HCT116 (cell line): ENCODE results near the gene PEX10. TPM values are rescaled to one million over a fixed set of nuclear protein-coding genes. Genes with fewer than 3 reads are reported as not detected.
"Not testable (repeated sequence)": the region's sequence is repeated elsewhere in the genome, so short reads cannot be mapped to it uniquely, and the experiment has no call there.

Experiments
- ATAC-seq: fragments of 200-7000 bp; cut with Tn5 transposase; 2 replicates; pipeline ENCODE4 v1.9.1; 2020; ENCODE audit warnings: mild to moderate bottlenecking, moderate library complexity
- BruUV-seq: library from RNA; stranded (reverse); fragments of 400-500 nt; replicated peaks from 2 replicates; lab custom pipeline; 2021; lab: Mats Ljungman, UMichigan
- CTCF ChIA-PET: fragments of 300-600 bp; sonication (Branson Sonifier 250); formaldehyde crosslinking; loops from one replicate; lab custom pipeline; 2021; ENCODE audit warnings: antibody characterized with exemption; lab: Charles Lee
- POLR2A ChIA-PET: fragments of 300-600, 350-600 bp; sonication (Branson Sonifier 250); formaldehyde crosslinking; loops from one replicate; lab custom pipeline; 2021; ENCODE audit warnings: antibody characterized with exemption; lab: Charles Lee
- RAD21 ChIA-PET, 2 experiments: fragments of 300-600 bp; sonication (Branson Sonifier 250); formaldehyde crosslinking; loops; one replicate each; lab custom pipeline; 2023; ENCODE audit warnings: low total read pairs in 2 of 2; ENCODE audit not compliant: uncharacterized antibody in 2 of 2, unreplicated experiment in 2 of 2, low non-redundant PET in 1 of 2; lab: Charles Lee
- DNase-seq: peaks from one replicate; pipeline ENCODE4 v3.0.0-alpha.2; 2010; ENCODE audit warnings: low read depth, low spot score
- H2AFZ ChIP-seq: fragments of 200-600 bp; shearing (Covaris generic), sonication (generic); 2 replicates; pipeline ENCODE4 v1.6.1; 2017; ENCODE audit warnings: low read depth, mixed run types, mixed read lengths, antibody characterized with exemption, low read length; ENCODE audit not compliant: poor library complexity, severe bottlenecking
- H3K27ac ChIP-seq: 2 replicates; pipeline ENCODE4 v1.5.1; 2012; ENCODE audit warnings: low read depth, low read length
- H3K27me3 ChIP-seq: fragments of 200-600 bp; sonication (generic); 2 replicates; pipeline ENCODE4 v1.6.1; 2016; ENCODE audit warnings: mixed run types, low read length, mixed read lengths; ENCODE audit not compliant: insufficient read depth
- H3K36me3 ChIP-seq, 2 experiments: fragments of 200-500 bp in 1 of 2; fragments of 200-600 bp in 1 of 2; sonication (Bioruptor generic) in 1 of 2; sonication (generic) in 1 of 2; 2 replicates each; pipeline versions ENCODE4 v1.5.1 to v1.6.1; 2014 to 2016; ENCODE audit warnings: low read length in 2 of 2, inconsistent platforms in 1 of 2, mixed read lengths in 1 of 2, mixed run types in 1 of 2; ENCODE audit not compliant: insufficient read depth in 2 of 2, control insufficient read depth in 1 of 2
- H3K4me1 ChIP-seq, 2 experiments: fragments of 200-600 bp in 1 of 2; sonication (generic) in 1 of 2; 2 replicates each; pipeline versions ENCODE4 v1.5.1 to v1.6.1; 2012 to 2017; ENCODE audit warnings: low read length in 2 of 2, inconsistent platforms in 1 of 2, mild to moderate bottlenecking in 1 of 2, mixed read lengths in 1 of 2, mixed run types in 1 of 2, moderate library complexity in 1 of 2; ENCODE audit not compliant: insufficient read depth in 2 of 2, control insufficient read depth in 1 of 2
- H3K4me2 ChIP-seq: fragments of 200-600 bp; sonication (generic); 2 replicates; pipeline ENCODE4 v1.6.1; 2017; ENCODE audit warnings: mixed run types, low read length, mixed read lengths
- H3K4me3 ChIP-seq, 2 experiments: fragments of 200-600 bp in 1 of 2; sonication (generic) in 1 of 2; replicated peaks in 1 of 2; 2 replicates each; pipeline ENCODE4 v1.5.1; 2011 to 2016; ENCODE audit warnings: low read length in 2 of 2, control low read depth in 1 of 2, low read depth in 1 of 2, mild to moderate bottlenecking in 1 of 2, mixed read lengths in 1 of 2, mixed run types in 1 of 2
- H3K79me2 ChIP-seq: fragments of 200-600 bp; sonication (generic); 2 replicates; pipeline ENCODE4 v1.6.1; 2017; ENCODE audit warnings: mild to moderate bottlenecking, mixed run types, low read length, moderate library complexity, mixed read lengths; ENCODE audit not compliant: insufficient read depth
- H3K9ac ChIP-seq: fragments of 200-600 bp; sonication (generic); 2 replicates; pipeline ENCODE4 v1.6.1; 2016; ENCODE audit warnings: low read length, mixed read lengths
- H3K9me2 ChIP-seq: fragments of 200-600 bp; sonication (generic), shearing (Covaris generic); 2 replicates; pipeline ENCODE4 v1.6.1; 2017; ENCODE audit warnings: mixed run types, mild to moderate bottlenecking, moderate library complexity; ENCODE audit not compliant: insufficient read depth
- H3K9me3 ChIP-seq, 2 experiments: fragments of 200-500 bp in 1 of 2; fragments of 200-600 bp in 1 of 2; sonication (Bioruptor generic) in 1 of 2; sonication (generic) in 1 of 2; 2 replicates each; pipeline ENCODE4 v1.6.1; 2014 to 2017; ENCODE audit warnings: low read length in 2 of 2, mixed read lengths in 2 of 2, inconsistent platforms in 1 of 2, low read depth in 1 of 2, mild to moderate bottlenecking in 1 of 2, mixed run types in 1 of 2, moderate library complexity in 1 of 2; ENCODE audit not compliant: control insufficient read depth in 1 of 2, insufficient read depth in 1 of 2
- H4K20me1 ChIP-seq: fragments of 200-600 bp; sonication (generic), shearing (Covaris generic); 2 replicates; pipeline ENCODE4 v1.6.1; 2017; ENCODE audit warnings: mixed run types, mild to moderate bottlenecking, moderate library complexity; ENCODE audit not compliant: insufficient read depth
- ATF3 ChIP-seq: IDR thresholded peaks from 2 replicates; pipeline ENCODE4 v1.6.1; 2012
- CBX3 ChIP-seq: IDR thresholded peaks from 2 replicates; pipeline ENCODE4 v1.6.1; 2012; ENCODE audit warnings: low read depth
- CEBPB ChIP-seq: IDR thresholded peaks from 2 replicates; pipeline ENCODE4 v1.6.1; 2012; ENCODE audit warnings: low read depth
- EGR1 ChIP-seq: IDR thresholded peaks from 2 replicates; pipeline ENCODE4 v1.6.1; 2012; ENCODE audit warnings: low read depth
- EZH2 ChIP-seq: fragments of 200-600 bp; sonication (generic); IDR thresholded peaks from 2 replicates; pipeline ENCODE4 v1.6.1; 2017; ENCODE audit warnings: antibody characterized with exemption, mixed run types
- EZH2phosphoT487 ChIP-seq: fragments of 200-600 bp; IDR thresholded peaks from 2 replicates; pipeline ENCODE4 v1.6.1; 2018; ENCODE audit warnings: antibody characterized with exemption, borderline replicate concordance
- FOSL1 ChIP-seq: IDR thresholded peaks from 2 replicates; pipeline ENCODE4 v1.6.1; 2012; ENCODE audit warnings: low read depth
- JUND ChIP-seq: IDR thresholded peaks from 2 replicates; pipeline ENCODE4 v1.6.1; 2012
- MAX ChIP-seq: IDR thresholded peaks from 2 replicates; pipeline ENCODE4 v1.6.1; 2012
- POLR2AphosphoS5 ChIP-seq: IDR thresholded peaks from 2 replicates; pipeline ENCODE4 v1.6.1; 2011; ENCODE audit warnings: mild to moderate bottlenecking, low read depth, low read length, moderate library complexity
- REST ChIP-seq: IDR thresholded peaks from 2 replicates; pipeline ENCODE4 v1.6.1; 2012; ENCODE audit warnings: low read depth
- SIN3A ChIP-seq: IDR thresholded peaks from 2 replicates; pipeline ENCODE4 v1.6.1; 2012; ENCODE audit warnings: low read depth
- SP1 ChIP-seq: IDR thresholded peaks from 2 replicates; pipeline ENCODE4 v1.6.1; 2012; ENCODE audit warnings: low read depth
- SRF ChIP-seq: IDR thresholded peaks from 2 replicates; pipeline ENCODE4 v1.6.1; 2012; ENCODE audit warnings: low read depth
- TCF7L2 ChIP-seq: IDR thresholded peaks from 2 replicates; pipeline ENCODE4 v1.7.0; 2011; ENCODE audit warnings: borderline replicate concordance, inconsistent platforms; ENCODE audit not compliant: insufficient read depth, insufficient read length; ENCODE audit errors: extremely low read depth
- YY1 ChIP-seq: IDR thresholded peaks from 2 replicates; pipeline ENCODE4 v1.6.1; 2011; ENCODE audit warnings: low read length, low read depth, moderate library complexity, mild to moderate bottlenecking; ENCODE audit not compliant: insufficient replicate concordance; ENCODE audit errors: extremely low read depth
- ZFX ChIP-seq: fragments of 450-650 bp; IDR thresholded peaks from 2 replicates; pipeline ENCODE4 v1.6.1; 2017
- intact Hi-C: fragments of 100-400 bp; cut with micrococcal nuclease; formaldehyde crosslinking; loops from 2 replicates; pipeline ENCODE4 v1.10.0; 2022
- total RNA-seq: library from RNA; stranded (reverse); gene quantifications from one replicate; pipeline ENCODE4 v1.2.1, GENCODE V29; 2021; ENCODE audit not compliant: unreplicated experiment

The PEX10 gene
- total RNA-seq, 1 experiment from 2014 or later, result 27.9 TPM

GRCh38 chr1:2441746-2442145, 29.4 kb upstream of the PEX10 start (continued):
- TF ChIP-seq TCF7L2 (no peak), ATF3 (no peak)

GRCh38 chr1:2440346-2440745, 28.0 kb upstream of the PEX10 start:
- RAD21 ChIA-PET, intact Hi-C loops, H3K4me3 ChIP-seq, BruUV-seq, H3K4me2 ChIP-seq, DNase-seq, H3K79me2 ChIP-seq, H2AFZ ChIP-seq, CTCF ChIA-PET, H3K36me3 ChIP-seq, H3K4me1 ChIP-seq, H3K9me3 ChIP-seq, H3K27me3 ChIP-seq, POLR2A ChIA-PET, ATAC-seq, H3K9ac ChIP-seq, H3K9me2 ChIP-seq, H3K27ac ChIP-seq, H4K20me1 ChIP-seq: not testable (repeated sequence)

- BruUV-seq, result no TSS peak
- no peaks in the 10 kb centered on the region for H3K9me3 ChIP-seq
- no peaks in the 10 kb centered on the region for H3K79me2 ChIP-seq
- CTCF ChIA-PET, result no interaction called here
- no peak overlapping the region for H3K4me2 ChIP-seq
- H3K4me1 ChIP-seq, result no peaks in the 10 kb centered on the region
- H3K4me3 ChIP-seq, result no peak overlapping the region
- no peaks in the 10 kb centered on the region for H3K36me3 ChIP-seq
- H4K20me1 ChIP-seq, result no peaks in the 10 kb centered on the region
- RAD21 ChIA-PET, result no interaction called here
- TF ChIP-seq MAX (no peak), ZFX (no peak), FOSL1 (no peak), CBX3 (no peak), CEBPB (no peak), EGR1 (no peak), SP1 (no peak), SIN3A (no peak), YY1 (no peak), SRF (no peak), REST (no peak), EZH2 (no peak), JUND (no peak), EZH2phosphoT487 (no peak), POLR2AphosphoS5 (no peak)
- POLR2A ChIA-PET, result no interaction called here
- H3K9ac ChIP-seq, result no peak overlapping the region
- ATAC-seq, result no peak
- H2AFZ ChIP-seq, result no peak overlapping the region
- H3K27me3 ChIP-seq, result no peaks in the 10 kb centered on the region
- DNase-seq, result no peak
- intact Hi-C loops, result no loop called here
- no peak overlapping the region for H3K27ac ChIP-seq
- no peaks in the 10 kb centered on the region for H3K9me2 ChIP-seq
Observed at GRCh38 chr1:2439369-2439768, 27.0 kb upstream of the PEX10 start.
